Activated CD4-positive, alpha-beta T cell treated with anti-CD3 and anti-CD28 coated beads, Interleukin-10, Interleukin-2, amounts not matched to agents 100 ng/mL and 50 ng/mL, durations not matched to agents 16 hours and 8 hours (primary cell): Measurements from ENCODE around the gene MAPKBP1.

Experiments used
- DNase-seq: peaks from one replicate; pipeline ENCODE4 v3.0.0-alpha.2; 2020

Gene MAPKBP1

GRCh38 chr15:41827290-41827879 lies 53.1 kb downstream of the MAPKBP1 start:
- peak; percentile 16 for DNase-seq

- peak; percentile 95 for DNase-seq
Observed at GRCh38 chr15:41827880-41828806, 53.9 kb downstream of the MAPKBP1 start, which contains the start of gene JMJD7. TSS of gene JMJD7 (plus strand) at chr15:41828092. CDS start at chr15:41828125, 33 bp downstream.

GRCh38 chr15:41828807-41829141 lies 54.5 kb downstream of the MAPKBP1 start:
- DNase-seq, result no peak

DNA sequence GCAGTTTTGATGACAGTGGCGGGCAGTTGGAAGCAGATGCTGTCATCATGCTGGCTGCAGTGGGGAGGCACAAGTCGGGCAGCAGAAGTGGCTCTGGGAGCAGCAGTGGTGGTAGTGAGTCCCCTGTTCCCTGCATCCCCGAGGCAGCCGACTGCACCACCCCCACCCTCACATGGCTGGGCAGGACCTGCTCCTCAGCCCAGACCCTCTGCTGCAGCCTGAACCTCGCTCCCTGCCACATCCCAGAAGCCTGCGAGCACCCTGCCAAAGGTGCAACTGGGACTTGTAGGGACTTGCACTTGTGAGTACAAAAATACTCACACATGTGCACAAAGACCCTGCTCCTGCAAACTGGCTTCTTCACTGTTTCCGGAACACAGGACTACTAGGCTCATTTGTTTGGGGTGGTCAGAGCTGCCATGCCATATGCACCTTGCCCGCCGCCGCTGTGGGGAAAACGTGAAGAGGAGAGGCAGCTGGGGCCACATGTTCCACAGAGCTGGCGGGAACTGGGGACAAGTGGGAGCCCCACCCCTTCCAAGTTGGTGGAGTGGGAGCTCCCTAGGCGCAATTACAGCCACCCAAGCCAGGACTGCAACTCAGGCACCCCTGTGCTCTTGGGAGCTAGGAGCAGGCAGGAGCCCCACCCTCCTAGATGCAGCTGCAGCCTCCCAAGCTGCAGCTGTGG lies 55.8 kb downstream of the MAPKBP1 start:
- no peak for DNase-seq

- DNase-seq, result peak; percentile 83
Observed at GRCh38 chr15:41831291-41831690, 57.0 kb downstream of the MAPKBP1 start.

DNA sequence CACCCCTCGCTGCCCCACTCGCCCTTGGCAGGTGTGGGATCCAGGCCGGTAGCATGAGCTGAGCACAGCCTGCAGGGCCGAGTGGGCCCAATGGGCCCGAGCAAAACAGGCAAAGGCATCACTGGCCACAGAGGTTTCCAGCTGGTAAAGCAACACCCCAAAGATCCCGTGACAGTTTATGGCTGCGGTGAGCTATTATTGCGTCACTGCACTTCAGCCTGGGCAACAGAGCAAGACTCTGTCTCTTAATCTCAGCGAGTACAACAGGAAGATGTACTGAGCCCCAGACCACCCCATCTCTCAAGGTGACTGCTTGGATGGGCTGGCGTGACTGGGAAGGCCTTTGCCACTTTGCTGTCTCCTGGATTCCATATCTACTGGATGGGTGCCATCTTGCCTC lies 57.9 kb downstream of the MAPKBP1 start:
- DNase-seq, result no peak

- peak; percentile 17 for DNase-seq
Observed at GRCh38 chr15:41832875-41833274, 58.6 kb downstream of the MAPKBP1 start.

DNA sequence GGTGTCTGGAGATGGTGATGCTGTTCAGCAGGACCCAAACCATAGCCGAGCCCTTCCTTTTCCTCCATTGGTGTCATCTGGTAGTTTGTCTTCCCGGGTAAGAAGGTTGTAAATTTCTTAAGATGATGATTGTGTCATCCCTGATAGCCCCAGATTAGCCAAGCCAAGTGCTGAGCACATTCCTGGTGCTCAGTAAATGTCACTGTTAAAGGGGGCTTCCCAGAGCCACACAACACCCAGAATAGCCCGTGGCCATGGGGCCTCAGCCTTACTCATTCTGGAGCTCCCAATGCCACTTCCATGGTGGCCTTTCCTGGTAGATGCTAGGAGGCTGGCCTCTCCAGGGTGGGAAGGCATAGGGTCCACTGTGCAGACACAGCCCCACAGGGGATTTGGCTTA lies 59.8 kb downstream of the MAPKBP1 start:
- DNase-seq, result no peak

DNA sequence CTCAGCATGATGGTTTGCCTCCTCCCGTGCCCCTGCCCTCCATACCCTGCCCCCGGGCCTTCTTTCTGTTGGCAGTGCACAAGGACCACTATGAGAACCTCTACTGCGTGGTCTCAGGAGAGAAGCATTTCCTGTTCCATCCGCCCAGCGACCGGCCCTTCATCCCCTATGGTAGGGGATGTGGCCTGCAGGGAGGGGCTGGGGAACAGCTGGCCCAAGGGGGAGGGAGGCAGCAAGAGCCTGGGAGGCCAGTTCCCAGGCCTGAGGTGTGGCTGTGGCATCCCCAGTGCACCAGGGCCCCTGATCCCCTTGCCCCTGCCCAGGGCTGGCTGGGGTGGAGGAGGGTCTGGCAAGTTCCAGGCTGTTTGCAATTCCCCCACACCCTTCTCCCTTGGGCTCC lies 61.8 kb downstream of the MAPKBP1 start:
- DNase-seq, result no peak

DNA sequence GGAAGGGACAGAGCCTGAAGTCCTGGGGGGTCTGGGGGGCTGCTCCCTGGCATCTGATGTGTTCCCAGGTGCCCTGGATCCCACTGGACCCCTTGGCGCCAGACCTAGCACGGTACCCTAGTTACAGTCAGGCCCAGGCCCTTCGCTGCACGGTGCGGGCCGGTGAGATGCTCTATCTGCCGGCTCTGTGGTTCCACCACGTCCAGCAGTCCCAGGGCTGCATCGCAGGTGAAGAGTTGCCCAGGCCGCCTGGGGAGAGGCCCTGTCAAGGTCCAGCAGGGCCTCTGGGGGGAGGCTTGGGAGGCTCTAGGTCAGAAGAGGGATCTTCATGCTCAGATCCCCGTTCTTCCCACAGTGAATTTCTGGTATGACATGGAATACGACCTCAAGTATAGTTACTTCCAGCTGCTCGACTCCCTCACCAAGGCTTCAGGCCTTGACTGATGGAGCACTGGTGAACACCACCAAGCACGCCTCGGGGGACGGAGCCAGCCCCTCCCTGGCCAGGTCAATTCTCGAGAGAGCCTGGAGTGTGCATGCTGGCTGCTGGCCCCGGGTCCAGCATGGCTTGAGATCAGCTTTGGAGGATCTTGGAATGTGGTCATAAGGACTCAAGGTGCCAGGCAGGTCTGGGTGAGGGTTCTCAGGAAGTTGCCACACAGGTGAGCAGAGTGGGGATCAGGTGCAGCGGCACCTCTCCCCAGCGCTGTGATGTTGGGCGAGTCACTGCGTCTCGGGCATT lies 62.6 kb downstream of the MAPKBP1 start:
- no peak for DNase-seq

DNA sequence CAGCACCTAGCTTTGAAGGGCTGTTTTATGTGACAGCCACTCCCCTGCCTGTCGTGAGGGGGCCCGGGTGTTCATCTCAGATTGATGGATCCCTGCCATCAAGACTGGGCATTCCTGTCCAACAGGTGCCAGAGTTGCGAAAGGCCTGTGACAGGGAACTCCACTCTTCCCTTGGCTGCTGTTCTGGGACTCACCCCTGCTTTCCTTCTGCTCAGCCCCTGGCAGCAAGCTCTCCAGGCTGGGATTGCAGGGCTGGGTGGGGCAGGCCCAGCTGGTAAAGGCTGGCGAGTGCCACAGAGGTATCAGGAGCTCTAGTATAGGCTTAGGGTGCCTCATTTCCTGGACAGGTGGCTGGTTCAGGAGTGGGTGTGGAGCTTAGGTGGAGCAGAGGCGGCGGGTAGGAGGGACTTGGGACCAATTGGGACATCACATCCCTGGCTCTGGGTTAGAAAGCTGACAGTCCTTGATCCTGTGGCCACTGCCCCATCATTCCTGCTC lies 64.2 kb downstream of the MAPKBP1 start, which contains the start of gene PLA2G4B:
Gene PLA2G4B, plus strand, starts transcription at position 448 of the 498 bp plus-strand sequence. CDS start 67 bp downstream, outside the sequence.
- no peak for DNase-seq

GRCh38 chr15:41839781-41840491 lies 65.7 kb downstream of the MAPKBP1 start:
- no peak for DNase-seq

DNA sequence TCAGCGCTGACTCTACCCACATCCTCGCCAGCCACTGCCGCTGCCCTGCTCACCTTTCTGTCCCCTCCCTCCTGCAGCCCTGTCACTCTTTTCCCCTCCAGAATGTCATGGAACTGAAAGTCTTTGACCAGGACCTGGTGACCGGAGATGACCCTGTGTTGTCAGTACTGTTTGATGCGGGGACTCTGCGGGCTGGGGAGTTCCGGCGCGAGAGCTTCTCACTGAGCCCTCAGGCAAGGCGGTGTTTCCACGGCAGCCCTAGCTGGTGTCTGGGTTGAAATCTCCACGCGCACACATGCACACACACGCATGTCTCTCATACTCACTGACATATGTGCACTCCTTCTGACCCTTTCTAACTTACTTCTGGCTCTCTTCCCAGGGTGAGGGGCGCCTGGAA lies 66.4 kb downstream of the MAPKBP1 start:
- no peak for DNase-seq

GRCh38 chr15:41841131-41841530 lies 66.8 kb downstream of the MAPKBP1 start:
- no peak for DNase-seq

DNA sequence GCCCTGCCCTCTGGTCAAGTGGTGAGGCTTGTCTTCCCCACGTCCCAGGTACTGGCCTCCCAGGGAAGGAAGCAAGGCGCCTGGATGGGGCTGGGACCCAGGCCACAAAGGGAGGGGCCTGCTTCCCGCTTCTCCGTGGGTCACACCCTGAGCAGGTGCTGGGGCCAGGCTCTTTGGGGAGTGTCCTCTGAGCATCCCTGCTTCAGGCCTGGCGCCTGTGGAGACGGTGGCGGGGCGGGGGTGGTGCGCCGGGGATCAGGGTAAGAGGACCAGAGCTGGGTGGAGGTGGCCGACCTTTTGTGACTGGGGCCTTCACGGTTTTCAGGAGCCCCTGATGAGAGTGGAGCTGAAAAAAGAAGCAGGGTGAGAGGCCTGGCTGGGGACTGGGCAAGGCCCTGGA lies 67.9 kb downstream of the MAPKBP1 start:
- DNase-seq, result no peak

- no peak for DNase-seq
Observed at GRCh38 chr15:41843571-41843970, 69.3 kb downstream of the MAPKBP1 start.

GRCh38 chr15:41844814-41845213 lies 70.5 kb downstream of the MAPKBP1 start:
- no peak for DNase-seq

DNA sequence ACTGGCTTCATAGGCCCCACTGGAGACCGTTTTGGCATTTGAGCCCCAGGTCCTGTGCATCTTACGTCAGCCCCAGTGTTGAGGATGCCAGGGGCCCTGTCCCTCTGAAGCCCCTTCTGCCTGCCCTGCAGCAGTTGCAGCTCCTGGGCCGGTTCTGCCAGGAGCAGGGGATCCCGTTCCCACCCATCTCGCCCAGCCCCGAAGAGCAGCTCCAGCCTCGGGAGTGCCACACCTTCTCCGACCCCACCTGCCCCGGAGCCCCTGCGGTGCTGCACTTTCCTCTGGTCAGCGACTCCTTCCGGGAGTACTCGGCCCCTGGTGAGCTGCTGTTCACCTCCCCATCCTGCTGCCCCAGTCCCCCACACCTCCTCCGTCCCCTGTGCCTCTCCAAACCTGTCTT lies 72.9 kb downstream of the MAPKBP1 start:
- no peak for DNase-seq

DNA sequence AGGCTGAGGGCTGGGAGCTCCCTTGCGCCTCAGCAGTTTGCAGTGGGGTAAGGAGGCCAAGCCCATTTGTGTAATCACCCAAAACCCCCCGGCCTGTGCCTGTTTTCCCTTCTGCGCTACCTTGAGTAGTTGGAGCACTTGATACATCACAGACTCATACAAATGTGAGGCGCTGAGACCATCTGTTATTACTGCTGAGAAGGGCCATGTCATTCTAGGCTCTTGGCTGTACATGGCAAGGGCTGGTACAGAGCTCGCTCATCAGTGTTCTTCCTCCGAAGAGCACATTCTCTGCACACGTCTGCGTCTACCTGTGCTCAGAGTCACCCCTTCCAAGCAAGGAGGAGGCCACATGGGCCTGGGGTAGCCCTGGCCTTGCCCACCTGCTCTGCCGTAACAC lies 73.7 kb downstream of the MAPKBP1 start:
- no peak for DNase-seq

GRCh38 chr15:41848631-41849030 lies 74.3 kb downstream of the MAPKBP1 start:
- peak; percentile 9 for DNase-seq

- DNase-seq, result no peak
Observed at GRCh38 chr15:41849204-41849603, 74.9 kb downstream of the MAPKBP1 start.

GRCh38 chr15:41849861-41850260 lies 75.6 kb downstream of the MAPKBP1 start:
- DNase-seq, result no peak
